Measurements from ENCODE around the gene SH3BP4.

- TF ChIP-seq, protein P1, sequence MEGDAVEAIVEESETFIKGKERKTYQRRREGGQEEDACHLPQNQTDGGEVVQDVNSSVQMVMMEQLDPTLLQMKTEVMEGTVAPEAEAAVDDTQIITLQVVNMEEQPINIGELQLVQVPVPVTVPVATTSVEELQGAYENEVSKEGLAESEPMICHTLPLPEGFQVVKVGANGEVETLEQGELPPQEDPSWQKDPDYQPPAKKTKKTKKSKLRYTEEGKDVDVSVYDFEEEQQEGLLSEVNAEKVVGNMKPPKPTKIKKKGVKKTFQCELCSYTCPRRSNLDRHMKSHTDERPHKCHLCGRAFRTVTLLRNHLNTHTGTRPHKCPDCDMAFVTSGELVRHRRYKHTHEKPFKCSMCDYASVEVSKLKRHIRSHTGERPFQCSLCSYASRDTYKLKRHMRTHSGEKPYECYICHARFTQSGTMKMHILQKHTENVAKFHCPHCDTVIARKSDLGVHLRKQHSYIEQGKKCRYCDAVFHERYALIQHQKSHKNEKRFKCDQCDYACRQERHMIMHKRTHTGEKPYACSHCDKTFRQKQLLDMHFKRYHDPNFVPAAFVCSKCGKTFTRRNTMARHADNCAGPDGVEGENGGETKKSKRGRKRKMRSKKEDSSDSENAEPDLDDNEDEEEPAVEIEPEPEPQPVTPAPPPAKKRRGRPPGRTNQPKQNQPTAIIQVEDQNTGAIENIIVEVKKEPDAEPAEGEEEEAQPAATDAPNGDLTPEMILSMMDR (optimal IDR thresholded peaks at IDR 0.05 in 1 of 3, IDR thresholded peaks at IDR 0.05 in 1 of 3, conservative IDR thresholded peaks at IDR 0.05 in 1 of 3; ENCODE audit: extremely low read depth in 1 of 3, insufficient read depth in 2 of 3, low read length in 3 of 3): no peak
- TF ChIP-seq EZH2 (IDR thresholded peaks at IDR 0.05; ENCODE audit: low read length): no peak
Observed at GRCh38 chr2:235004329-235004903, 52.6 kb downstream of the SH3BP4 start.
